Esophagus squamous epithelium (tissue), 4 donors: ENCODE data around the gene KCNH6.

Experiments used
- POLR2A ChIP-seq, 4 donors: fragments of 450-650 bp; IDR thresholded peaks; one replicate each; pipeline ENCODE4 v1.6.1; 2017; ENCODE audit warnings: antibody characterized with exemption in 4 of 4, mild to moderate bottlenecking in 4 of 4, moderate library complexity in 3 of 4
- TF ChIP-seq, protein P1 (sequence below), 6 experiments: fragments of 450-650 bp in 4 of 6; fragments of 200-600 bp in 2 of 6; sonication (generic) in 2 of 6; IDR thresholded peaks; one replicate each; pipeline ENCODE4 v1.5.1; 2016 to 2019; ENCODE audit warnings: antibody characterized with exemption in 6 of 6, mild to moderate bottlenecking in 4 of 6, moderate library complexity in 4 of 6

- TF ChIP-seq, protein P1, sequence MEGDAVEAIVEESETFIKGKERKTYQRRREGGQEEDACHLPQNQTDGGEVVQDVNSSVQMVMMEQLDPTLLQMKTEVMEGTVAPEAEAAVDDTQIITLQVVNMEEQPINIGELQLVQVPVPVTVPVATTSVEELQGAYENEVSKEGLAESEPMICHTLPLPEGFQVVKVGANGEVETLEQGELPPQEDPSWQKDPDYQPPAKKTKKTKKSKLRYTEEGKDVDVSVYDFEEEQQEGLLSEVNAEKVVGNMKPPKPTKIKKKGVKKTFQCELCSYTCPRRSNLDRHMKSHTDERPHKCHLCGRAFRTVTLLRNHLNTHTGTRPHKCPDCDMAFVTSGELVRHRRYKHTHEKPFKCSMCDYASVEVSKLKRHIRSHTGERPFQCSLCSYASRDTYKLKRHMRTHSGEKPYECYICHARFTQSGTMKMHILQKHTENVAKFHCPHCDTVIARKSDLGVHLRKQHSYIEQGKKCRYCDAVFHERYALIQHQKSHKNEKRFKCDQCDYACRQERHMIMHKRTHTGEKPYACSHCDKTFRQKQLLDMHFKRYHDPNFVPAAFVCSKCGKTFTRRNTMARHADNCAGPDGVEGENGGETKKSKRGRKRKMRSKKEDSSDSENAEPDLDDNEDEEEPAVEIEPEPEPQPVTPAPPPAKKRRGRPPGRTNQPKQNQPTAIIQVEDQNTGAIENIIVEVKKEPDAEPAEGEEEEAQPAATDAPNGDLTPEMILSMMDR (IDR thresholded peaks at IDR 0.05): no peak
- no peak for TF ChIP-seq POLR2A (IDR thresholded peaks at IDR 0.05)
Observed at GRCh38 chr17:63512388-63512787, 10.8 kb upstream of the KCNH6 start.
